NCI-H82 treated with DMSO at 0.1 percent for 48 hours (cell line): Measurements from ENCODE around the gene TRIM13.
"Not testable (repeated sequence)": the region's sequence is repeated elsewhere in the genome, so short reads cannot be mapped to it uniquely, and the experiment has no call there.

Experiments
- DNase-seq: peaks from one replicate; lab custom pipeline; 2025; ENCODE audit not compliant: unreplicated experiment; lab: John Stamatoyannopoulos, UW

The TRIM13 gene

DNA sequence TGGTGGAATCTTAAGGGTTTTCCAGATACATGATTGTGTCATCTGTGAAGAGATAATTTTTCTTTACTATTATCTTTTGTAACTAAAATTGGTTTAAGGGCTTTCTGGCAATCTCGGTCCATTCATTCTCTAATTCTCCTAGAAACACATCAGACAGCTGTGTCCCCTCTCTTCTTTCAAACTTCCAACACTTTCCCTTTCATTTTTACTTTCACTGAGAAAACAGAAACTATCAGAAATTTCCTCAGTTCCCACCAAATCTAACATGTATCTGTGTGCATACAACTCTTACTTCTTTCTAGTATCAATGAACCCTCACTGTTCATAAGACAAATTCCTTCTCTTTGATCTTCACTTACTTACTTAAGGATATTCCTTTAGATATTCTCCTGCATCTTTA, 58.6 kb downstream of the TRIM13 start:
- DNase-seq, result no peak

DNA sequence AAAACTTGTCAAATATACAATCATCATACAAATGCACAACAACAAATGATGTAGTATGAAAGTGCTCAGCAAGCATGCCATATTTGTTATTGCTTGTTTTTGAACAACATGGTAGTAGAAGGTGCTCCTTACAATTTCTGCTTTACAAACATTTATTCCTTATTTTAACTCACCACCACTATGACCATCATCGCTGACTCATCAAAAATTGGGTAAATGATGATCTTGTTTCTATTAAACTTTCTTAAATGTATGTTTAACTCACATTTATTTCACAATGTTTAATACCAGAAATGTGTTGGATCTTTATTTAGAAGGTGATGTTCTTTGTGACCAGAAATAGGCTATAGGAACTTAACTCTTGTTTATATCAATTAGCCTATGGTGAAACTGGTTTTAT, 63.9 kb downstream of the TRIM13 start:
- no peak for DNase-seq

DNA sequence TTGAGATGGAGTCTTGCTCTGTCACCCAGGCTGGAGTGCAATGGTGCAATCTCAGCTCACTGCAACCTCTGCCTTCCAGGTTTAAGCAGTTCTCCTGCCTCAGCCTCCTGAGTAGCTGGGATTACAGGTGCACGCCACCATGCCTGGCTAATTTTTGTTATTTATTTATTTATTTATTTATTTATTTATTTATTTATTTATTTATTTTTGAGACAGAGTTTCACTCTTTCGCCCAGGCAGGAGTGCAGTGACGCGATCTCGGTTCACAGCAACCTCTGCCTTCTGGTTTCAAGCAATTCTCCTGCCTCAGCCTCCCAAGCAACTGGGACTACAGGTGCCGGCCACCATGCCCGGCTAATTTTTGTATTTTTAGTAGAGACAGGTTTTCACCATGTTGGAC, 65.5 kb downstream of the TRIM13 start:
- not testable (repeated sequence) for DNase-seq

DNA sequence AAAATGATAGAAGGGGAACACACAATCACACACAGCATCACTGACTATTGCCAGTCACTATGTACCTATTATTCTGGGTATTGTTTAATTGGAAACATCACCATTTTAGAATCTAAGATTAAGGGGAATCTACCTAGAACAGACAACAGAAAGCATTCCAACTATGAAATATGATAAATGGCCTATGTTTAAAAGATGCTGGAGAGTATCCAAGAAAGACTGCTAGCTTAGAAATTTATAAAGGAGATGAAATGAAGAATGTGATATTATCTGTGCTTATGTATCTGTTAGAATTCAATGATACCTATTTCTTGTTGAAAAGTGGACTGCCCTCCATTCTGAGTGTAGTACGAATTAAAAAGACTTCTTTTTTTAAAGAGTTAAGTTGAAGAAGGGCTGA, 68.9 kb downstream of the TRIM13 start:
- DNase-seq, result no peak
